ENCODE results near the gene ROBO1.

The ROBO1 gene

GRCh38 chr3:78880603-78881461 is 887.0 kb downstream of the ROBO1 start:
- in situ Hi-C loops (cut with HindIII; ENCODE audit: low sequenced_read_pairs): no loop called here
- TF ChIP-seq, protein P1, sequence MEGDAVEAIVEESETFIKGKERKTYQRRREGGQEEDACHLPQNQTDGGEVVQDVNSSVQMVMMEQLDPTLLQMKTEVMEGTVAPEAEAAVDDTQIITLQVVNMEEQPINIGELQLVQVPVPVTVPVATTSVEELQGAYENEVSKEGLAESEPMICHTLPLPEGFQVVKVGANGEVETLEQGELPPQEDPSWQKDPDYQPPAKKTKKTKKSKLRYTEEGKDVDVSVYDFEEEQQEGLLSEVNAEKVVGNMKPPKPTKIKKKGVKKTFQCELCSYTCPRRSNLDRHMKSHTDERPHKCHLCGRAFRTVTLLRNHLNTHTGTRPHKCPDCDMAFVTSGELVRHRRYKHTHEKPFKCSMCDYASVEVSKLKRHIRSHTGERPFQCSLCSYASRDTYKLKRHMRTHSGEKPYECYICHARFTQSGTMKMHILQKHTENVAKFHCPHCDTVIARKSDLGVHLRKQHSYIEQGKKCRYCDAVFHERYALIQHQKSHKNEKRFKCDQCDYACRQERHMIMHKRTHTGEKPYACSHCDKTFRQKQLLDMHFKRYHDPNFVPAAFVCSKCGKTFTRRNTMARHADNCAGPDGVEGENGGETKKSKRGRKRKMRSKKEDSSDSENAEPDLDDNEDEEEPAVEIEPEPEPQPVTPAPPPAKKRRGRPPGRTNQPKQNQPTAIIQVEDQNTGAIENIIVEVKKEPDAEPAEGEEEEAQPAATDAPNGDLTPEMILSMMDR (IDR thresholded peaks at IDR 0.05; ENCODE audit: low read depth, low read length): no peak
- no peak for DNase-seq (ENCODE audit: low read depth, low spot score)
- no peak overlapping the region for H3K4me3 ChIP-seq (ENCODE audit: low read depth, low read length)

DNA sequence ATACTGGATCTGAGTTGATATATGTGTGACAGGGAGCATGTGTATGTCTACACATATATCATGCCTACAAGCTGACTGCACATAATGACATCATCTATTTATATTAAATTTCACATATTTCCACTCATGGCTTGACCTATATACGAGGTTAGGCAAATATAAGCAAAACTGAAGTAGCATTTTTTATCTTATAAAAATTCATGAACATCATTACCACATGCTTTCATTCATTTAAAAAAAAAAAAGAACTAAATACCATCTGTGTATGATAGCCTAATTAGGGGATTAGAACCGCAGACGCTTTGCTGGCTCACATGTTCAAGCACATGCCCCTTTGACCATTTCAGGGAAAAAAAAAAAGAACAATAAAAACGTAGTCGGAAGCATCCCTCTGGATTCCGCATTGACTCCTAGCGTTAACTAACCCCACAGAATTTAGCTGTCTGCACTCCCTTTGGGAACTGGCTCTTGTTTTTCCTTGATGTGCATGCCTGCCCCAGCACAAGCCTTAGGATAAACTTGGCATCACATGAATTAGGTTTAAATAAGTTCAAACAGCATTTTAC is 888.4 kb downstream of the ROBO1 start:
- no peak overlapping the region for H3K4me3 ChIP-seq (ENCODE audit: low read depth, low read length)
- TF ChIP-seq, protein P1 (IDR thresholded peaks at IDR 0.05; ENCODE audit: low read depth, low read length): no peak
- in situ Hi-C loops (cut with HindIII; ENCODE audit: low sequenced_read_pairs): no loop called here
- no peak for DNase-seq (ENCODE audit: low read depth, low spot score)

DNA sequence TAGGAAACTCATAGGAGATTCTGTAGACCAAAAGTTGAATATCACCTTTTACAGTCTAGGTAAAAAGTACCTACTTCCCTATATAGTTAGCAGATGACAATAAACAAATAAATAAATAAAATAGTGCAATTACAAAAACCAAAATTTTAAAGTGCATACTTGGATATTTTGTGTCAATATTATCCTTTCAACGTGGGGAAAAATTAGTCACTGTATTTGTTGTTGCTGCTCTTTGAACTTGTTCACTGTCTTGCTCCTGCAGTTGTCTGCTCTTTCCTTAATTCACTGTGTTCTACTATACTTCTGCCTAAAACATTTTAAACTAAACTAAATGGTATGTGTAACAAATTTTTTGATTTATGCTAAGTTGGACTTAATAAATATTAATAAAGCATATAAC is 889.0 kb downstream of the ROBO1 start:
- TF ChIP-seq, protein P1 (IDR thresholded peaks at IDR 0.05; ENCODE audit: low read depth, low read length): no peak
- in situ Hi-C loops (cut with HindIII; ENCODE audit: low sequenced_read_pairs): no loop called here
- DNase-seq (ENCODE audit: low read depth, low spot score): no peak
- no peak overlapping the region for H3K4me3 ChIP-seq (ENCODE audit: low read depth, low read length)

DNA sequence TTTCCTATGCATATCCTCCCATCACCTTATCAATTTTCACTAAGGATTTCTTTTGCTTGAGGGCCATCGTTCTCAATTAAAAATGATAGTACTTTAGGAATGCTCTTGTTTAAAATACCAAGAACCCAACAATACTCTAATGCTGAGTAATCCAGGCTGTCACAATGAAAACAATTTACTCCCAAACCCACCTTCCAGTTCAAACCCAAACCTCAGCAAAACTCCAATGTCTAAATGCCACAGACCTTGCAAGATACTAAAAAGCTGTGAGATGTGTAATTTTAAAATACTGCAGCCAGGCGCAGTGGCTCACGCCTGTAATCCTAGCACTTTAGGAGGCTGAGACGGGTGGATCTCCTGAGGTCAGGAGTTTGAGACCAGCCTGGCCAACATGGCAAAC is 889.8 kb downstream of the ROBO1 start:
- in situ Hi-C loops (cut with HindIII; ENCODE audit: low sequenced_read_pairs): no loop called here
- TF ChIP-seq, protein P1 (IDR thresholded peaks at IDR 0.05; ENCODE audit: low read depth, low read length): no peak
- DNase-seq (ENCODE audit: low read depth, low spot score): peak; percentile 60

GRCh38 chr3:78875851-78876250 is 891.9 kb downstream of the ROBO1 start:
- in situ Hi-C loops (cut with HindIII; ENCODE audit: low sequenced_read_pairs): no loop called here
- DNase-seq (ENCODE audit: low read depth, low spot score): peak; percentile 43
- H3K4me3 ChIP-seq (ENCODE audit: low read depth, low read length): no peak overlapping the region
- TF ChIP-seq, protein P1 (IDR thresholded peaks at IDR 0.05; ENCODE audit: low read depth, low read length): no peak

More for the DNA sequence above, 889.8 kb downstream of the ROBO1 start:
- H3K4me3 ChIP-seq (ENCODE audit: low read depth, low read length): no peak overlapping the region

DNA sequence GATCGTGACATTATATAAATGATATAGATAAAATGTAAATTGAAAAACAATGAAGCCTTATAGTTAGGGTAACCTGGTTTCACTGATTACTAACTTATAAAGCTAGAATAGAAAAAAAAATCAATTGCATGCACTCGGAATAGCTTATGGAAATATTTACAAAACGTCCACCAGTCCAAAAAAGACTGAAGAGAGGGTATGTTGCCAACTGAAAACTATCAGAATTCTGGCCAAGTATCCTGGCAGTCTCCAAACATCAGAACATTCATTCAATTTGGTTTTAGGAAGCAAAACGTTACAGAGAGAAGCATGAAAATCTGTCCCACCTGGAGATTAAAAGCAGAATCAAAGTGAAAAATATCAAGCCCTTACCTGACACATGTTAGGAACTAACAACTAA is 892.4 kb downstream of the ROBO1 start:
- in situ Hi-C loops (cut with HindIII; ENCODE audit: low sequenced_read_pairs): no loop called here
- H3K4me3 ChIP-seq (ENCODE audit: low read depth, low read length): no peak overlapping the region
- no peak for DNase-seq (ENCODE audit: low read depth, low spot score)
- TF ChIP-seq, protein P1 (IDR thresholded peaks at IDR 0.05; ENCODE audit: low read depth, low read length): no peak
